PC-3 (cell line): ENCODE data around the gene FRZB. TPM values are rescaled to one million over a fixed set of nuclear protein-coding genes. Genes with fewer than 3 reads are reported as not detected.
A peak's percentile ranks its signal among the peaks of the same experiment; 100 is the strongest.

Experiments used
- ATAC-seq: fragments of 200-7000 bp; cut with Tn5 transposase; 2 replicates; pipeline ENCODE4 v1.9.1; 2020; ENCODE audit warnings: mild to moderate bottlenecking, moderate library complexity
- Bru-seq: library from RNA; stranded (reverse); fragments of 400-500 nt; gene quantifications from one replicate; lab custom pipeline; 2021; lab: Mats Ljungman, UMichigan
- BruChase-seq, 2 experiments: library from RNA; stranded (reverse); fragments of 400-500 nt; gene quantifications; one replicate each; lab custom pipeline; 2021; lab: Mats Ljungman, UMichigan
- BruUV-seq: library from RNA; stranded (reverse); fragments of 400-500 nt; replicated peaks from 2 replicates; lab custom pipeline; 2021; lab: Mats Ljungman, UMichigan
- CTCF ChIA-PET: fragments of 300-600 bp; sonication (Branson Sonifier 250); formaldehyde crosslinking; loops from one replicate; lab custom pipeline; 2022; ENCODE audit warnings: antibody characterized with exemption; lab: Charles Lee
- POLR2A ChIA-PET: fragments of 300-600 bp; sonication (Branson Sonifier 250); formaldehyde crosslinking; loops from one replicate; lab custom pipeline; 2022; ENCODE audit warnings: antibody characterized with exemption; ENCODE audit not compliant: unreplicated experiment; lab: Charles Lee
- DNase-seq: peaks from one replicate; pipeline ENCODE4 v3.0.0-alpha.2; 2015
- H2AFZ ChIP-seq: fragments of 300-600 bp; sonication (generic); 2 replicates; pipeline ENCODE4 v1.6.0; 2016; ENCODE audit warnings: antibody characterized with exemption, low read length
- H3F3A ChIP-seq: fragments of 300-600 bp; sonication (generic); one replicate; pipeline ENCODE4 v1.6.0; 2017; ENCODE audit warnings: antibody characterized with exemption, low read length, control low read depth, mild to moderate bottlenecking; ENCODE audit not compliant: unreplicated experiment
- H3K27ac ChIP-seq: fragments of 300-600 bp; sonication (generic); 2 replicates; pipeline ENCODE4 v1.5.1; 2016; ENCODE audit warnings: mild to moderate bottlenecking, low read length
- H3K27me3 ChIP-seq: fragments of 300-600 bp; sonication (generic); 2 replicates; pipeline ENCODE4 v1.6.1; 2016; ENCODE audit warnings: low read length, mixed read lengths
- H3K36me3 ChIP-seq: fragments of 300-600 bp; sonication (generic); 2 replicates; pipeline ENCODE4 v1.6.1; 2016; ENCODE audit warnings: low read depth, mixed run types, low read length, mixed read lengths
- H3K4me1 ChIP-seq: fragments of 300-600 bp; sonication (generic); 2 replicates; pipeline ENCODE4 v1.5.1; 2016; ENCODE audit warnings: low read length; ENCODE audit not compliant: insufficient read depth
- H3K4me2 ChIP-seq: fragments of 300-600 bp; sonication (generic); 2 replicates; pipeline ENCODE4 v1.6.0; 2016; ENCODE audit warnings: low read length
- H3K4me3 ChIP-seq: fragments of 300-600 bp; sonication (generic); 2 replicates; pipeline ENCODE4 v1.5.1; 2016; ENCODE audit warnings: mild to moderate bottlenecking, low read length, mixed read lengths
- H3K79me2 ChIP-seq: fragments of 300-600 bp; sonication (generic); 2 replicates; pipeline ENCODE4 v1.6.1; 2017; ENCODE audit warnings: low read length, mixed read lengths
- H3K9ac ChIP-seq: fragments of 300-600 bp; sonication (generic); 2 replicates; pipeline ENCODE4 v1.6.0; 2016; ENCODE audit warnings: mild to moderate bottlenecking, low read length
- H3K9me2 ChIP-seq: fragments of 300-600 bp; sonication (generic); replicated peaks from 2 replicates; pipeline ENCODE4 v1.6.1; 2016; ENCODE audit warnings: mixed run types, low read length, mixed read lengths
- H3K9me3 ChIP-seq: fragments of 300-600 bp; sonication (generic); 2 replicates; pipeline ENCODE4 v1.6.1; 2016; ENCODE audit warnings: low read length, mixed read lengths
- H4K20me1 ChIP-seq: fragments of 300-600 bp; sonication (generic); 2 replicates; pipeline ENCODE4 v1.6.1; 2016; ENCODE audit warnings: low read length, mixed read lengths
- EZH2 ChIP-seq: fragments of 300-600 bp; sonication (generic); IDR thresholded peaks from one replicate; pipeline ENCODE4 v1.6.1; 2017; ENCODE audit warnings: antibody characterized with exemption, mild to moderate bottlenecking, low read length; ENCODE audit not compliant: unreplicated experiment
- EZH2phosphoT487 ChIP-seq: fragments of 300-600 bp; sonication (generic); IDR thresholded peaks from 2 replicates; pipeline ENCODE4 v1.6.1; 2018; ENCODE audit warnings: mild to moderate bottlenecking, antibody characterized with exemption, low read length, borderline replicate concordance
- intact Hi-C: fragments of 100-400 bp; cut with micrococcal nuclease; formaldehyde crosslinking; loops from 2 replicates; pipeline ENCODE4 v1.9.0; 2023
- long read RNA-seq: library from polyadenylated mRNA; unstranded; transcript quantifications from one replicate; pipeline ENCODE4 v2.0.0, GENCODE V29; 2021; ENCODE audit not compliant: unreplicated experiment
- total RNA-seq: library from RNA; depleted of rRNA; stranded (reverse); fragments of >200 nt; gene quantifications from 2 replicates; pipeline ENCODE4 v1.2.3, GENCODE V29; 2014; rRNA removed
- TF ChIP-seq, protein P1 (sequence below): fragments of 300-600 bp; sonication (generic); conservative IDR thresholded peaks from 2 replicates; pipeline ENCODE4 v1.5.1; 2017; ENCODE audit warnings: antibody characterized with exemption, low read depth, mild to moderate bottlenecking, low read length

The FRZB gene, protein sequence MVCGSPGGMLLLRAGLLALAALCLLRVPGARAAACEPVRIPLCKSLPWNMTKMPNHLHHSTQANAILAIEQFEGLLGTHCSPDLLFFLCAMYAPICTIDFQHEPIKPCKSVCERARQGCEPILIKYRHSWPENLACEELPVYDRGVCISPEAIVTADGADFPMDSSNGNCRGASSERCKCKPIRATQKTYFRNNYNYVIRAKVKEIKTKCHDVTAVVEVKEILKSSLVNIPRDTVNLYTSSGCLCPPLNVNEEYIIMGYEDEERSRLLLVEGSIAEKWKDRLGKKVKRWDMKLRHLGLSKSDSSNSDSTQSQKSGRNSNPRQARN
- total RNA-seq (0.11 and 0.46 TPM in 2 replicates), Bru-seq, nascent RNA (percentile 25 among the genes with signal in this experiment), BruChase-seq, experiment 1, labeled RNA remaining after a 6-hour chase (percentile 54 among the genes with signal in this experiment), BruChase-seq, experiment 2, labeled RNA remaining after a 2-hour chase (percentile 69 among the genes with signal in this experiment)
- long read RNA-seq, partial matches to known transcripts, result 0 of 1 reads
- long read RNA-seq, other reads (novel, unspliced or antisense), result 0 of 1 reads

DNA sequence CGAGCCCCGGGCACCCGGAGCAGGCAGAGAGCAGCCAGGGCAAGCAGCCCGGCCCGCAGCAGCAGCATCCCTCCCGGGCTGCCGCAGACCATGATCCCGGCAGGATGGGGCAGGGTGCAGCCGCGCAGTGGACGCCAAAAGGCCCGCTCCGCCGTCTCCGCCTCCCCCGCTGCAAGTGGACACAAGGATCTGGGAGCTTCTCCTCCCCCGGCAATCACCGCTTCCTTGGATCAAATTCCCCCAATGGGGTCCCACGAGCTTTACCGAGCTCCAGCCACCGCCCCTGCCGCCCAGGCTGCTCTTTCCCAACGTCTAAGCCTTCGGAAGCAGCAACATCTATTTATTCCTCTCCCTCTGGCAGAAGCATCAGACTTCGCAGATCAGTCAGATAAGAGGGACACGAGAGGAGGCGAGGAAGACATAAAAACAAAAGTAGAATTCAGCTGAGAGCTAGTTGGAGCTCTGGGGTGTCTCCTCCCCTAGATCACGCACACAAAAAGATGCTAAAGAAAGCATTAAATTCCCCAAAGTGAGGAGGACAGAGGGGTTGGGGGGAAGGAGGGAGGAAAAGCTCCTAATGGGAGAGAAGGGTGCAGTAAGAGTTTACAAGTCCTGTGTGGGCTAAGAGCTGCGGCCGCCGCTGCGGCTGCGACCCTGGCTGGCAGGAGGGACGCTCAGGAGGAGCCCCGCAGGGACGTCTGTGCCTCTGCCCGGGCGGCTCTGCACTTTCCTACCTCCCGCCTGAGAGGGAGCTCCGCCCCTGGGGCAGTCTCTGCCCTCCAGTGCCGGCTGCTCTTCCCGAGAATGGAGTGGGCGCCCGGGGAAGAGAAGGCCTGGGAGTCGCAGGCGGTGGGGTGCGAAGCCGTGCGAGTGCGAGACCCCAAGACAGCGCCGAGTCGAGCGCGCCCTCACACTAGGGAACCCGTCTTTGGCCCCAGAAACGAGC is at the start of gene FRZB:
FRZB (minus strand) TSS at position 177 of the 946 bp plus-strand sequence; CDS start at position 92, 85 bp downstream.
- no peaks in the 10 kb centered on the region for H3K36me3 ChIP-seq
- peaks cover 27% of the 10 kb centered on the region for H3K27me3 ChIP-seq
- peak within 1 kb of the TSS; percentile 66 for H3K4me3 ChIP-seq
- H3K4me2 ChIP-seq, result peak within 1 kb of the TSS; percentile 80
- H3K9ac ChIP-seq, result no peak within 1 kb of the TSS
- no peak within 1 kb of the TSS for H3K27ac ChIP-seq
- TF ChIP-seq EZH2 (no peak), EZH2phosphoT487 (no peak)
- TF ChIP-seq, protein P1, sequence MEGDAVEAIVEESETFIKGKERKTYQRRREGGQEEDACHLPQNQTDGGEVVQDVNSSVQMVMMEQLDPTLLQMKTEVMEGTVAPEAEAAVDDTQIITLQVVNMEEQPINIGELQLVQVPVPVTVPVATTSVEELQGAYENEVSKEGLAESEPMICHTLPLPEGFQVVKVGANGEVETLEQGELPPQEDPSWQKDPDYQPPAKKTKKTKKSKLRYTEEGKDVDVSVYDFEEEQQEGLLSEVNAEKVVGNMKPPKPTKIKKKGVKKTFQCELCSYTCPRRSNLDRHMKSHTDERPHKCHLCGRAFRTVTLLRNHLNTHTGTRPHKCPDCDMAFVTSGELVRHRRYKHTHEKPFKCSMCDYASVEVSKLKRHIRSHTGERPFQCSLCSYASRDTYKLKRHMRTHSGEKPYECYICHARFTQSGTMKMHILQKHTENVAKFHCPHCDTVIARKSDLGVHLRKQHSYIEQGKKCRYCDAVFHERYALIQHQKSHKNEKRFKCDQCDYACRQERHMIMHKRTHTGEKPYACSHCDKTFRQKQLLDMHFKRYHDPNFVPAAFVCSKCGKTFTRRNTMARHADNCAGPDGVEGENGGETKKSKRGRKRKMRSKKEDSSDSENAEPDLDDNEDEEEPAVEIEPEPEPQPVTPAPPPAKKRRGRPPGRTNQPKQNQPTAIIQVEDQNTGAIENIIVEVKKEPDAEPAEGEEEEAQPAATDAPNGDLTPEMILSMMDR, result no peak
- H3K4me1 ChIP-seq, result no peaks in the 10 kb centered on the region
- H3K79me2 ChIP-seq, result no peaks in the 10 kb centered on the region
- CTCF ChIA-PET, result no interaction called here
- no peaks in the 10 kb centered on the region for H4K20me1 ChIP-seq
- peak within 1 kb of the TSS; percentile 90 for H2AFZ ChIP-seq
- POLR2A ChIA-PET, result no interaction called here
- DNase-seq (peak; percentile 16), ATAC-seq (peak; percentile 88)
- H3F3A ChIP-seq, result no peaks in the 10 kb centered on the region
- no TSS peak for BruUV-seq
- intact Hi-C loops, result no loop called here
- H3K9me3 ChIP-seq, result no peaks in the 10 kb centered on the region
- H3K9me2 ChIP-seq, result no peaks in the 10 kb centered on the region

DNA sequence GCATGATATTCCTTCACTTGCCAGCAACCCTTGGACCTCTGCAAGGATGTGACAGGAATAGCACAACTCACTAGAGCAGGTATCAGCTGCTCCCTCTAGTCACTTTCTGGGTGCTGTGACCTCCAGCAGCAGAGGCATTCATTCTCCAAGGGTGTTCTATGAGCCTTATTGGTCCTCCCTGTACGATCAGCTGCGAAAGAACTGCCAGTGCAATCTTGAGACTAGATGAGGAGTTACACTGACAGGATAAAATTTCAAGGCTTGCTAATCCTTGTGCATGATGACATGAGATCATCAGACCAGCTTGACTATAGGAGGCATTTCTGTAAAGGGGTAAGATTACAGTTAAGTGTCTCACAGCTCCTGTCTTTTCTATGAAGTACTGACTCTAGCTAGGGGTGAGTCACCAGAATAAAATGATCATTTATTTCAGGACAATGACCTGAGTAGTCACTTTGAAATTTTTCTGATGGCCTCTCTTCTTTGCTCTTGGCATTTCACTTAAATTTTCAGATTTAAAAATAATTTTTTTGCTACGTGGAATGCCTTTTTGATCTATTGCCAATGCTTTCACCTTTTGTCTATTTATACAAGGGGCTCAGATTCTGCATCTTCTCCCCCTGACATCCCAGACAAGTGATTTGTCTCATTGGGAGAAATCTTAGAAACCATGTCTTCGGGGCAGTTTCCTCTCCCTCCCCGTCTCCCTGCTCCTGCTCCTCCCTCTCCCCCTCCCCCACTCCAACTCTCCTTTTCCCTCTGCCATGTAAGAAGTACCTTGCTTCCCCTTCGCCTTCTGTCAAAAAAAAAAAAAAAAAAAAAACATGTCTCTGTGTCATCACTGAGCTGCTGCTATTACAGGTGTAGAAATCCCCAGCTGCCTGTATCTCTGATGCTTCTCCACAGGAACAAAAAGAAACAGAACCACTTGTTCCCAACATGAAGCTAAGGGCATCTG is 49.2 kb upstream of the FRZB start:
- no peak for TF ChIP-seq EZH2
- TF ChIP-seq, protein P1, result no peak
- no peak for TF ChIP-seq EZH2phosphoT487
- H3K4me1 ChIP-seq, result peaks cover 18% of the 10 kb centered on the region
- DNase-seq, result peak; percentile 79
- H2AFZ ChIP-seq, result no peak overlapping the region
- H3K9ac ChIP-seq, result no peak overlapping the region
- 0 out of 2 replicates have a peak overlapping the region, but pooled peaks have one; percentile 11 for H3K27ac ChIP-seq
- H3K36me3 ChIP-seq, result peaks cover 14% of the 10 kb centered on the region; the same call in 1 of the 2 replicates
- intact Hi-C loops, result no loop called here
- no peak overlapping the region for H3K4me3 ChIP-seq
- peak overlapping the region; percentile 35 for H3K4me2 ChIP-seq
- no peaks in the 10 kb centered on the region for H3K9me3 ChIP-seq
- BruUV-seq, result no TSS peak
- no peaks in the 10 kb centered on the region for H3K9me2 ChIP-seq
- no peaks in the 10 kb centered on the region for H3K27me3 ChIP-seq
- no peaks in the 10 kb centered on the region for H4K20me1 ChIP-seq
- peak; percentile 89 for ATAC-seq
- CTCF ChIA-PET, result interaction anchor here (0.6 kb wide), 2 partner anchors 53 to 1379 kb away, joined by 4 read pairs; no protein-coding TSS in a partner anchor
- POLR2A ChIA-PET, result no interaction called here
- H3K79me2 ChIP-seq, result no peaks in the 10 kb centered on the region
- H3F3A ChIP-seq, result no peaks in the 10 kb centered on the region
